Lower leg skin (tissue), 3 donors: ENCODE data around the gene SHC3.

Experiments
- POLR2A ChIP-seq, 2 donors: fragments of 450-650 bp; IDR thresholded peaks; one replicate each; pipeline ENCODE4 v1.6.1; 2016 to 2017; ENCODE audit warnings: antibody characterized with exemption in 2 of 2, mild to moderate bottlenecking in 1 of 2, moderate library complexity in 1 of 2
- TF ChIP-seq, protein P1 (sequence below), 3 donors: fragments of 450-650 bp; IDR thresholded peaks; one replicate each; pipeline ENCODE4 v1.5.1; 2016; ENCODE audit warnings: antibody characterized with exemption in 3 of 3, mild to moderate bottlenecking in 3 of 3, moderate library complexity in 2 of 3

- TF ChIP-seq, protein P1, sequence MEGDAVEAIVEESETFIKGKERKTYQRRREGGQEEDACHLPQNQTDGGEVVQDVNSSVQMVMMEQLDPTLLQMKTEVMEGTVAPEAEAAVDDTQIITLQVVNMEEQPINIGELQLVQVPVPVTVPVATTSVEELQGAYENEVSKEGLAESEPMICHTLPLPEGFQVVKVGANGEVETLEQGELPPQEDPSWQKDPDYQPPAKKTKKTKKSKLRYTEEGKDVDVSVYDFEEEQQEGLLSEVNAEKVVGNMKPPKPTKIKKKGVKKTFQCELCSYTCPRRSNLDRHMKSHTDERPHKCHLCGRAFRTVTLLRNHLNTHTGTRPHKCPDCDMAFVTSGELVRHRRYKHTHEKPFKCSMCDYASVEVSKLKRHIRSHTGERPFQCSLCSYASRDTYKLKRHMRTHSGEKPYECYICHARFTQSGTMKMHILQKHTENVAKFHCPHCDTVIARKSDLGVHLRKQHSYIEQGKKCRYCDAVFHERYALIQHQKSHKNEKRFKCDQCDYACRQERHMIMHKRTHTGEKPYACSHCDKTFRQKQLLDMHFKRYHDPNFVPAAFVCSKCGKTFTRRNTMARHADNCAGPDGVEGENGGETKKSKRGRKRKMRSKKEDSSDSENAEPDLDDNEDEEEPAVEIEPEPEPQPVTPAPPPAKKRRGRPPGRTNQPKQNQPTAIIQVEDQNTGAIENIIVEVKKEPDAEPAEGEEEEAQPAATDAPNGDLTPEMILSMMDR (IDR thresholded peaks at IDR 0.05) = no peak
- no peak for TF ChIP-seq POLR2A (IDR thresholded peaks at IDR 0.05)
Measured at GRCh38 chr9:89036383-89036782, 142.2 kb downstream of the SHC3 start.
